Measurements from ENCODE around the gene DNAJC18.

DNAJC18 gene

DNA sequence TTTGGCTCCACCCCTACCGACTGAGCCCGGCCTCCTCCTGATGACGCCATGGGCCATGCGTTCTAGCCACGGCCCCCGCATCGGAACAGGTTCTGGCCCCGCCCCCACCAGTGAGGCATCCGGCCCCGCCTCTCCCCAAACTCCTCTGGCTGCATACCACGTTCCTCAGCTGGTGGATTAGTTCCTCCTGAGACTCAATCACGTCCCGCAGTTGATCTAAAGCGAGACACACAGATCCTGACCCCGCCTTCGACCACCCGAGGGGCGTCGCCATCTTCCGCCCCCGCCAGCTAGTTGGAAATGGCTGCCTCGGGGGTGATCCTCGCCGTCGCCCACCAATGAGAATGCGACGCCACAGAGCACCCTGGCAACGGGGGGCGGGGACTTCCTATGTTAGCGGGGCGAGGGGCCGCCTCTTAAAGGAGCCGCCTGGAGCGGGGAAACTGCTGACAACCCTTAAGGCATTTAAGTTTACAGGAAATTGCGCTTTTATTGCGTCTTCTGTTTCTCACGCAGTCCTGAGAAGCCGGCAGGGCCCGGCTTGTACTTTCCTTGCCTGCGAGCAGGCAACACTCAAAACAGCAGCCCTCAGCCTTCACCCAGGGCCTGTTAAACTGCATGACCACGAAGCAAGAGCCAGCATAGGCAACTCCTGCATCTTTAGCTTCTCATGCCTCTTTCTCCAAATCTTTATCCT lies 35.4 kb downstream of the DNAJC18 start, which contains the start of gene SPATA24:
SPATA24 (minus strand) TSS at position 303 of the 697 bp plus-strand sequence; CDS start at position 274, 29 bp downstream.
- DNase-seq (ENCODE audit: low spot score), result peak; percentile 96

DNA sequence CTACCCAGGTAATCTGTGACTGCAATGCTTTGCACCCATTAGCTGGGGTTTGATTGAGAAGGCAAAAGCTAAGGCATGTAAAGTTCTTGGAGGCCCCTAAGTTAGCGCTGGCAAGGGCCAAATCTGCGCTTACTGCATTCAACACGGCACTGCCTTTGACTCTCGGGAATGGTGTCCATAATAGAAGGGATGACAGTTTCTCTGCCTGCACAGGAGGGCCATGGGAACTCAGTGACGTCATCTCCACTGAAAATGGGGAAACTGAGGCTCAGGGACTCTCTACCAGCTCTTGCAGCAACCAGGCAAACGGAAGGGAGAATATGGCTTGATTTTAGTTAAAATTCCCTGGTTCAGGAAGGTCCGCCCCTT lies 35.9 kb downstream of the DNAJC18 start:
- no peak for DNase-seq (ENCODE audit: low spot score)

DNA sequence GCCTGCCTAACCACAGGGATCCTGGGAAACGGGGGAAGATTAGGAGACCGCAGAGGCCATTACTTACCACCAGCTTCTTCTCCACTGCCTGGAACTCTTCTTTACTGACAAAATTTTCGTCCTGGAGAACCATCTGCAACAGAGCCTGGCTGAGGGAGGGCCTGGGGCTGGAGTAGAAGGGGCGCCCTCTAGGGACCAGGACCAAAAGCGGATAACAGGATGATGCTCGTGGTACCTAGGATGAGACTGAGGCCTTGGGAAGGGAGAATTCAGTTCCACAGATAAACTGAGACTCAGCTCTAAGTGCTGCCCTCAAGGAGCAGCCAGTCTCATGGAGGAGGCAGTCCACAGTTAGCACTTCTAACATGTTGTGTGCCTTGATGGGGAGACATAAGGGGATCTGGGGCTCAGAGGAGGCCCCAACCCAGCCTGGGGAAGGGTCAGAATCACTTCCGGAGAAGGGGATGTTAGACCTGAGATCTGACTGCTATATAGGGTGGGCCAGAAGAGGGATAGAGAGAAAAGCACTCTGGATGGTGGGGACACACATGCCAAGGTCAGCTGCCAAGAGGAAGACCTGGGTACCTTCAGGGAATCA lies 36.7 kb downstream of the DNAJC18 start:
- DNase-seq (ENCODE audit: low spot score), result peak; percentile 52

DNA sequence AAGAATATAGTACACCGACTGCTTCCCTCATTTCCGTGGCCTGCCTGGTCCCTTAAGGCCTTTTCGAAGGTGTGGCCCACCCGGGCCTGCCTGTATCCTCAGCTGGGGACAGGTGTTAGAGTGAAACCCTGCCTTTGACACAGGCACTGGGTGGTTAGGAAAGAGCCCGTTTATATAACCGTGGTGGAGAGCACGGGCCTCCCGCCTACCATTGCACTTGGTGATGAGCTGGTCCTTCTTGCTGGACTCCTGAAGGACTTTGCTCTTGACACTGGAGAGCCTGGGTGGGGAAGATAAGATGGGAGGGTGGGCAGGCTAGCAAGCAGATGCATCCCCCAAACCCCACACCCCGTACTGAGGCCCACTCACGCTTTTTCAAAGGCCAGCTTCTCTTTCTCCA lies 37.8 kb downstream of the DNAJC18 start:
- DNase-seq (ENCODE audit: low spot score), result no peak

DNA sequence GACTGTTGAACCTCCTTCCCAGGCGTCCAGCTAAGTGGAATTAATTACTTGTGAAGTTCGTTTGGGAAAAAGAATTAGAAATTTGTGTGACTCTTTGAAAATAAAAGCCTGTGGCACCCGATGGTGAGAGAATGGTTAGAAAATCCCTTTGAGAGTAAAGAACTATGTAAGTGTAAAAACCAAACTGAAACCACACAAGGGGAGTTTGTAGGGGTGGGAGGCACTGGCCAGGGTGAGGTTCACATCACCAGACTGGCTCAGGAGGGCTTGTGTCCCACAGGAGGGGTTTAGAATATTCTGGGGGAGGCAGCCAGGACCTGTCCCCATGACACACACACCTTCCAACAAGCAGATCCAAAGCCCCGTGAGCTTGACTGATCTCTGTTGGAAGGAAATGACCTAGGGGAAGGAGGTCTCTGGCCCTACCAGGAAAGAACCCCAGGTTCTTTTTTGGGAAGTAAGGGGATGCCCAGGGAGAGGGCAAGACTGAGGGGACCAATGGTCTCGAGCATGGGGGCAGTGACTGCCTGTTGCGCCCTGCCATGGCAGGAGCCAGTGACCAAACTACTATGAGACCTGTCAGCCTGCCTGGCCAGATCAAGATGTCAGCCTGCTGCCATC lies 39.7 kb downstream of the DNAJC18 start:
- no peak for DNase-seq (ENCODE audit: low spot score)

DNA sequence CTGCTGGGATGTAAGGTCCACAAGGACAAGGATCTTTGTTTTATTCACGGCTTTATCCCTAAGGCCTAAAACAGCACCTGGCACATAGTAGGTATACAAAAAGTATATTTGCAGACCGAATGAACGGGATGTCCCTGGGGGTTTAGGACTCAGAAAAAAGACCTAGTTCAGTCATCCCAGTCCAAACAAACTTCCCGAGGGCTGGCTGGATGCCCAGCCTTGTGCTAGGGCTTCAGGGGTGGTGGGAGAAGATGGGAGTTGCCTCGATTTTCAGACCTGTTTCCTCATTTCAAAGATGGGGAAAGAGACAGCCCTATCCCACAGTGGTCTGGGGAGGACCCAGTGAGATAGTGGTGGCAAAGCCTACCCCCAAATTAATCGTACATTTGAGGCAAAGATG lies 41.4 kb downstream of the DNAJC18 start:
- DNase-seq (ENCODE audit: low spot score), result no peak

DNA sequence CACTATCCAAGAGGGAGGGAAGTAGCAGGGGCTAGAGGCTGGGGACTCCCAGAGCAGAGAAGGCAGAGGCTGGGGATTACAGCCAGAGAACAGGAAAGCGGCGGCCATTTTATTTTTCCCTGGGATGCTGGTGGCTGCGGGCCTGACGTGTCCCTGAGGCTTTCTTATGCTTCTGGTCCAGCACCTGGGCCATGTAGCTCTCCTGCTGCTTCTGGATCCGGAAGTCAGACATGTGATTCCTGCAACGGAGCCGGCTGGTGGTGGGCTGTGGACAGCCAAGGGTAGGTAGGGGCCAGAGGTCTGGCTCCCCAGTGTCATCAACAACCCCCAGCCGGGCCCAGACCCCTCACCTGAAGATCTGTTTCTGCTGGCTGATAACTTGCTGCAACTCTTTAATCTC lies 42.6 kb downstream of the DNAJC18 start:
- DNase-seq (ENCODE audit: low spot score), result no peak

DNA sequence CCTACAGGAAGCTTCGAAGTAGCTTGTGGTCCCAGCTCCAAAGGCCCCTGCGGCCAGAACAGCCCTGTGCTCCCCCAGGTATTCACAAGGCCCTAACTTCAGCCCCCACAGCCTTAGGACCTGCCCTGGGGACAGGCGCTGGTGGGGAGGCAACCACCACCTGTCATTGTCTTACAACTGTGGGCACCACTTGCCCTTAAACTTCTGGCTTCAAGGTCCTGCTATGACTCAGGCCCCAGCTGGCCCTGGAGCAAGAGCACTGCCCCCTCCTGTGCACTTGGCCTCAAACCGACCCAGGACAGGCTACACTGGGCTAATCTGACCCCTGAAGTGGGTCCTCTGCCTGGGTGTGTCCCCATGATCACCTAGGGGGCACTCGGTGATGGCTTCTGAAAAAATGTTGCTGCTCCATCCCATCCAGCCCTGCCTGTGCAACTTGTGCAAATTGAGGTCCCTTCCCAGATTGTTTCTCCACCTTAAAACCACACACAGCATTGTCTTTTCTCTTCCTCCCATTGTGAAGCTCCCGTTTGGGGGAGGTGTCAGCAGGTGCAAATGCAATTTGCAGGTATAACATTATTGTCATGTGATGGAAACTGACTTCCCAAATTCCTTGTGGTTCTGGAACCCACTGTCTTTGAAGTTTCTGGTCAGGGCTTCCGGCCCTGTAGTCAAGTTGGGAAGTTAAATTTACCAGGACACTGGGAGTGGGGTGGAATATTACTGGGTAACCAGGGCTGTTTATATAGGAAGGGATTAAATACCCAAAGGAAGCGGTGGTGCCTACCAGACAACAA lies 43.3 kb downstream of the DNAJC18 start:
- DNase-seq (ENCODE audit: low spot score), result no peak

DNA sequence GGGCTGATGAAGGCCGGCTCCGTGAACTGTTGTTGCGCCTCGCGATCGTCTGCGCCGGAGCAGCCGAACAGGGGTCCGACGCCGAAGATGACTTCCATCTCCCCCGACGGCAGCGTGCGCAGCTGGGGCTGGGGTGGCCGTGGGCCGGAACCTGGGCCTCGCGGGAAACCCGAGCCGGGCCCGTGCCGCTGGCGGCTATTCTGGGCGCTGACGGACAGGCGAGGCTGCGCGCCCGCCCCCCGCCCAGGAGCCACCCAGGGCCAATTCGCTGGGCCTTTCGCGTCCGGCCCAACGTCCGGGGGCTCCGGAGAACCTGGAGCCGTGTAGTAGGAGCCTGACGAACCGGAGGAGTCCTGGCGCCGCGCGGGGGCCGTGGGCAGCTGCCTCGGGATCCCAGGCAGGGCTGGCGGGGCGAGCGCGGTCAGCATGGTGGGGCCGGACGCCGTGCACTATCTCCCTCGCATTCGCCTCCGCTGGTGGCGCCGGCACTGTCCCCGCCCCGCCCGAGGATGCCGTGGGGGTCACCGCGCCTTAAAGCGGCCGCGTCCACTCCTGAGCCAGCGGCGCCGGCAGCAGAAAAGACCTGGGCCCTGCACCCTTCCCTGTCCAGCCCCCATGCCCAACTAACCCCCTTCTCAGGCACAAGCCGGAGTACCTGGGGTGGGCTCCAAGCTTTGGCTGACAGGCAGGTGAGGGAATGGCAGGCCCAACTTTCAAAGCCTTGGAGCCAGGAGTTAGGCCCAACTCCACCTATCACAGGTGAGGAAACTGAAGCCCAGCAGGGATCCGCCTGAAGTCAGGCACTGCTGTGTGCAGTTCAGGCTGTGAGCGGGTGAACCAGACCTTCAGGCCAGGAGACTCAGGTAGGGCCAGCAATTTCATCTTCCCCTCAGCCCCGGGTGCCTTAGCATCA lies 44.4 kb downstream of the DNAJC18 start, which contains the start of gene PROB1:
PROB1 (minus strand) TSS at position 451 of the 913 bp plus-strand sequence; CDS start at position 428, 23 bp downstream.
- no peak for DNase-seq (ENCODE audit: low spot score)

DNA sequence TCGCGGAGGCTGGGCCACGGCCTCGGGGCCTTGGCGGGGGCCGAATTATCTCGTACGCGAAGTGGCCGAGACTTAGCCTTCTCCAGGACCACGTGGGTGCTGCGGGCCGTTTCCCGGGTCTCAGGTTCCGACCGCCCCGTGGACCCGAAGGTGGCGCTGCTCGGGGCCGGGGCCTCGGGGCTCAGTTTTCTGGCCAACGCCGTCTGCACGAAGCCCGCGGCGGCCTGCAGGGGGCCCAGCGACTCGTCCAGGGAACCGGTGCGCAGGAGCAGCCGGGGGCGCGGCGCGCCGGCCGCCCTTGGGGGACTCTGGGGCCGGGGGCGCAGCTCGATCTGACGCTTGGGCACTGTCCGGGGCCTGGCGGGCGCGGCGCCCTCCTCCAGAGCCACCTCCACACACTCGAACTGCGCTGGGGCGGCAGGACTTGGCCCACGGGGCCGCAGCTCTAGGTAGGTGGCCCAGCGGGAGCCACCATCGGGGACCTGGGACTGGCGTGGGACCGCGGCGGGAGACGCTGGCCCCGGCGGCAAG lies 45.1 kb downstream of the DNAJC18 start:
- no peak for DNase-seq (ENCODE audit: low spot score)

DNA sequence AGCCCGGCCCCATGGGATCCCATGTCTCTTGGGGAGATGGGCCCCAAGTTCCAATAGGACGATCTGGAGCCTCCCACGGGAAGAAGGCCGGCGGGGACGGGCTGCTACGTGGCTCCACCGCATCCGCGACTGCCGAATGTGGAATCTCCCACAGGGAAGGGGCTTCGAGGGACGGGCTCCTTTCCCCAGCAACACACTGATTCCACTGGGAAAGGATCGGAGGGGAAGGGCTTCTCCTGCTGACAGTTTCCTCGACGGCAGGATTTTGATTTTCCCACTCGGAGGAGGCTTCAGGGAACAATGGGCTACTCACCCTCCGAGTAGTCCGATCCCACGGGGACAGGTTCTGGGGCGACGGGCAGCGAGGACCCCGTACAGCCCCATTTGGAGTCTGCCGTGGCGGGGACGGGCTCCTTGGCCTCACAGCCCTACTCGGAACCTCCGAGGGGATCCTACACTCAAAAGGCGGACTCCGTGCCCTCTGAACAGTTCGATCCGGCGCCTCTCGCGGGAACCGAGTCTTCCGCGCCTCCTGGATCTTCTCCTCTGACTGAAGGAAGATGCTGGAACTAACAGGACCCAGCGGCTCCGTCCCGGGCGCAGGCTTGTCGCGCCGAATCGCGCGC lies 45.7 kb downstream of the DNAJC18 start:
- no peak for DNase-seq (ENCODE audit: low spot score)

DNA sequence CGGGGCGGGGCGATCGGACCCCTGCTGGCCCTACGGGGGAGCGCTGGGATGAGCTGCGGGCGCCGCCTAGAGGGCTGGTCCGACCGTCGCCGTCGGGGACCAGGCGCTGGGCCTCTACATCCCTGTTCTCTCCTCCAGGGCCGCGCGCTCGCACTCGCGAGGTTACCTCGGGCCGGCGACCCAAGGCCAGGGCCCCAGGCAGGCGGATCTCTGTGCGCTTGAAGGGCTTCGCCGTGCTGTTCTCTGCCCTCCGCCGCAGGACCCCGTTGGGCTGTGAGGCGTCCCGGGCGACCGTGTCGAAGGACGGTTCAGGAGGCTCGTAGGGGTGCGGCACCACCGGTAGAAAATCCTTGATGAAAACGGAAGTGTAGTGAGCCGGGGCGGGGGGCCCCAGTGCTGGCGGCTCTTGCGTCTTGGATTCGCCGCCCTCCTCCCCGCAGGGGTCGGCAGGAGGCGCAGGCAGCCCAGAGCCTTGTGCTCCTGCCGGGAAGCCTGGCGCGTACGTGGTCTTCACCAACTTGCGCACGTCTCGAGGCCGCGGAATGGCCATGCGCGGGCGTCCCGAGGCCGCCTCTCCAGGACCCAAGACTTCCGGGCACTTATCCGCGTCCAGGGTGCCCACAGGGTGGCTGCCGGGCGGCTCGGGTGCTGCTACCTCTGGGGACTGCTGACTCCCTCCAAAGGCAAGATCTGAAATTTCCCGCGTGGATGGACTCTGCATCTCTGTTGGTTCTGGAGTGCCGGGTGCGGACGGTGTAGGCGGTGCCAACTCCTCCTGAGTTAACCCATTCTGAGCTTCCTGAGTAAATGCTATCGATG lies 46.4 kb downstream of the DNAJC18 start:
- DNase-seq (ENCODE audit: low spot score), result peak; percentile 68

DNA sequence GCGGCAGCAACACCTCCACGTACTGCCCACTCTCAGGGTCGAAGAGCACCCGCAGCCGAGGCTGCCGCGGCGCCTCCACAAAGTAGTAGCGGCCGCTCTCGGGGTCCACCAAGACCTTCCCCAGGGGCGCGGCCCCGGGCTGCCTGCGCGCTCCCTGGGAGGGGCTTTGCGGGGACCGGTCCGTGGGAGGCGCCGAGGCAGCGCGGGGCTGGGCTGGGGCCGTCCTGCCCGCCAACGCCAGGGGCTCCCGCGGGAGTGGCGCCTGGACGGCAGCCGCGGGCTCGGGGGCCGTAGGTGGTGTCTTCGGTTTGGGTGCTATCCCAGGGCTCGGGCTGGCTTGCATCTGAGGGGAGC lies 47.0 kb downstream of the DNAJC18 start:
- no peak for DNase-seq (ENCODE audit: low spot score)

DNA sequence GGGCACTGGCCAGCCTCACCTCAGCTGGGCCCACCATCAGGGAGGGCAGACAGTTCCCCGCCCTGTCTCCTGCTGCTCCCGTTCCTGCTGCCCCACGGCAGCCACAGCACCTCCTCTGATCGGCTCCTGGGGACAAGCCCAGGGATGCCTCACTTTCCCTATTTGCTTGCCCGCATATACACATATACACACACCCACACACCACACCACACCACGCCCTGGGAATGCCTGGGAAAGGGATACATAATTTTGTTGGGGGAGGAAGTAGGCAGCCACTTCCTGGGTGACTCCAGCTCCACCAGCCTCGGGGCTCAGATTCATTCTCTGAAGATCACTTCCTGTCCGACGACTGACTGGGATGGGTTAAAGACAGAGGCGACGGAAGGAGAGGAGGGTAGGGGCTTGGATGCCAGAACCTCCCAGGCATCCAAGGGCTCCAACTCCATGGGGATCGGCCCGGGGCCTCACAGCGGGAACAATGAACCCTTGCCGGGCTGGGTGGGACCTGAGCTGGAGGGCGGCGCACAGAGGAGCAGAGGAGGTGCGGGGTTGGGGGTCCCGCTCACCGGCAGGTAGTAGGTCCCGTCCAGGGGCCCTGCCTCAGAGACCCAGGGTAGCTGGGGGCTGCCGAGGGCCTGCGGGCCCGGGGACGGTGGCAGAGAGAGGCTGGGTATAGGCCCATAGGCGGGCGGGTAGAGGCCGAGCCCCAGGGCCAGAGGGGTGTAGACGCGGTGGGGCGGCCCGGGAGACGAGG lies 47.6 kb downstream of the DNAJC18 start:
- no peak for DNase-seq (ENCODE audit: low spot score)

DNA sequence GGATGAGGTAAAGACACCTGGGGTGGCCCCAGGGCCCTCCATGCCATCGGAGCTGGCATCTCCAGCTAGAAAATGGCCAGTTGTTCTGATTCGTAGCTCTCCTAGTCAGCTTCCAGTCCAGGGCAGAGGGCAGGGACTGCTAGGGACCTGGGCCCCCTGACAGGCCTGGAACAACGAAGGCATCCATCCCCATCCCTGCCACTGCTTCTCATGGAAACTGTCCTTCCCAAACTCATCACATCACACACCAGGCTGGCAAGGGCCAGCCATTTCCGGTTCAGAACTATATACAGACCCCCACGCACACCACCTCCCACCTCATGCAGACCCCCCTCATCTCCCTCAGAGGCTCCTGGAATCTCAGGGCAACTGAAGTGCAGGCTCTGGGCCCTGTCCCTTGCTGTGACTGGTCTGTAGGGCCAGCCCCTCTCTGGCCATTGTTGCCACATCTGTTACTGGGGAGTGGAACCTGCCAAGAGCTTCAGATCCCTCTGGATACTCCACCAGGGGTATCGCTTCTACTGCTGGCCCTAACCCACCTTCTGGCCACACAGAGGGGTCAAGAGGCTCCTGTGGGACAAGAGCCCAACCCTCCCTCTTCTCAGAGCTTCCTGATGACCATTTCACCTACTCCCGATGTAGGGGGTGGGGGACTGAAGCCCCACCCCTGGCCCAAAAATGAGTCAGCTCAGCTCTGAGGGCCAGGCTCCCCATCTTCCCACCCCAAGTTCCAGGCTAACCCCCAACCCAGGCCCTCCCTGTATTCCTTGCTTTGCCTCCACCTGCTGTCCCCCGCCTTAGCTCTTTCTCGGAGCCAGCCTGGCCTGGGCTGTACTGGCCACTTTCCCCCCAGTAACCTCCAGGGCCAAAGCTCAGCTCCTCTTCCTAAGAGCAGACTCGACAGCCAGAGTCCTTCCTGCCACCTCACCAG lies 48.4 kb downstream of the DNAJC18 start:
- DNase-seq (ENCODE audit: low spot score), result no peak

DNA sequence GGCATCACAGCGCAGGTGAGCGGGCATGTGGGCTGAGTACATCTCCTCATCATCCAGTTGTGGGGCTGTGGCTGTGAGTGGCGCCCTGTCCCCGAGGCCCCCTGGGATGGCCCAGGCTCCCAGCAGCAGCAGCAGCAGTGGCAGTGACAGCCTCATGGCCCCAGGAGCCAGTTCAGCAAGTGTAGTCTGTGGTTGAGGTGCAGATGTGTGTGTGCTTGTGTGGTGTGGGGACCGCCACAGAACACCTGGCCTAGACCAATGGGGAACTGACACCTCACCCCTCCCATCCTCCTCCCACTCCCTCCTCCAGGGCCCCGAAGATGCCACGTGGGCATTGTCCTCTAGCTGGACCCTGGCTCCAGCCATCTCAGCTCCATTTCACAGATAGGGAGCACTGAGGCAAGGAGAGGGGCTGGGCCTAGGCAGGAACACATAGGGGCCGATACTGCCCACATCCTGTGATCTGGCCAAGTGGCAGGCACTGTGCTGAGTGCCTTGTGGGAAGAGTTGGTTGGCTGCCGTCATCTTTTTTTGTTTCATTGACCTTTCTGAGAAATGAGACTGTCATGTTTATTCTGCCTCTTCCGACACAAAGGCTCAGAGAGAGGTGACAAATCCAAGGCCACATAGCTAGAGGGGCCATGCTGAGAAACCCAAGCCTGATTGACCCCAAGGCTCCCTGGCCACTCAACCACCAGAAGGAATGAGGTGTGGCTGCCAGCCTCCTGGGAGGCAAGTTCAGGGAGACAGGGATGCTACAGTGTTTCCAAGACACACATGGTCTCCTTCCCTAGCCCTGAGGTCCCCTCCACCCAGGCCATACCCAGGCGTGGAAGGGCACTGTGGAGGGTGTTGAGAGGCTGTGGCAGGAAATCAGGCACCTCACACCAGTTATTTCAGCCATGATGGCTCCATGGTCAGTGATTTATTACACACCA lies 49.4 kb downstream of the DNAJC18 start, which contains the start of gene MZB1:
MZB1 (minus strand) TSS at position 213 of the 938 bp plus-strand sequence; CDS start at position 156, 57 bp downstream.
- no peak for DNase-seq (ENCODE audit: low spot score)

Measured in SK-N-DZ (cell line).